Measurements from ENCODE around the gene SMYD3. TPM values are rescaled to one million over a fixed set of nuclear protein-coding genes. Genes with fewer than 3 reads are reported as not detected.

The SMYD3 gene
- polyA plus RNA-seq, 1 donor = 7.1 TPM

GRCh38 chr1:245893025-245893424 is 614.1 kb downstream of the SMYD3 start:
- DNase-seq = no peak

- DNase-seq = no peak
Observed at GRCh38 chr1:245888809-245889208, 618.3 kb downstream of the SMYD3 start.

DNA sequence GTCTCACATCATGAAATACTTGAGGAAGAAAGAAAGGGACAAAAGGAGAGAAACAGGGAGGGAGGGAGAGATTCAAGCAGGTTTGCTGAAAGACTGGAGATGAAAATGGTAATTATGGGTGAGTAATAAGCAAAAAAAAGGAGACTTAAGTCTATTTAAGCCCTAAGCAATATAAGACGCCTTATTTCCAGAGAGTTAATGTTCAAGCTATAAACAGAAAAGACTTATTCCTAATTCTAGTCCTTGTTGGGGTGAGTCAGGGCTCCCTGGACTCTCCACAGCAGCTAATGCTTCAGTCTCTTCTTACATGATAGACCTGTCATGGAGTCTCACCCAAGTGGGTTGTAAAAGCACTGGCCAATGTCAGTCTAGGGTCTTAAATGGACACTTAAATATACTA is 619.2 kb downstream of the SMYD3 start:
- no peak for DNase-seq

- DNase-seq = no peak
Observed at GRCh38 chr1:245881767-245882391, 625.2 kb downstream of the SMYD3 start.

DNA sequence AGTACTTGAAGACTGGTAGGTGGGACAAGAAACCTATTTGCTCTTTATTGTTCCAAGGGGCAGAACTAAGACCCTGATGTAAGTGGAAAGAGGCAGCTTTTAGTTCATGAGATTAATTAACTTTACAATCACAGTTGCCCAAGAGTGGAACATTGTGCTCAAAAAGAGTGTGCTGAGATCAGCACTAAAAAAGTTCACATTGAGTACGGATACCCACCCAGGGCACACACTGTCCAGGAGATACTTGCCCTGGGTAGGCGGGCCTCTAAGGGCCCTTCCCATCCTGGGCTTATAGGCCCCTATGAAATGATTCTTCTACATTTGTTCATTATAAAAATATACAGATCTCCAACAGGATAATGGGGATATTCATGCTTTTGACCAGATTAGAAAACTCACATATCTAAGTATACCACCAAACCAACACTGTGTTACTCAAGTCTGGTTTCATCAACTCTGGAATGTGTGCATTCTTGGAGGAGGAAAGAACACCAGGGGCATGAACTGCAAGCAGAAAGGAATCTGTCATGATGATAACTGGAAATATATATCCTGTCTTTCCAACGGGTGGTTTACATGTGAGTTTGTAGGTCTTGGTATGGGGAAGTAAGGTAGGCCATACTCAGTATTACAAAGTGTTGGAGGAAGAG is 626.2 kb downstream of the SMYD3 start:
- DNase-seq = no peak

DNA sequence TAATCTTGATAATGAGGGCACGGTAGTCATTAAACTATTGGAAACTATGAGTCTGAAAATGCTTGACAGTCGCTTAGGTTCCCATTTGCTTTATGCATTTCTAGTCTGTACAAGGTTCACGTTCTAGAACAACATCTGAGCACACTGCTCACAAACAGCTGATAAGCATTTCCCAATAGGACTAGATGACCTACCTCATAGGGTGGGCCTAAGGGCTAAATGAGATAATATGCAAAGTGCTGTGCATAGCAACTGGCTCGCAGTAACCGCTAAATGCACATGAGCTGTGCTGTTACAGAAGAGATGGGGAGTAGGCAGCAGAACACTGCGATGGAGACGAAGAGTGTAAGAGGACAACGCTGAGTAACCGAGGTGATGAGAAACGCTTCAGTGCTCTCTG is 628.0 kb downstream of the SMYD3 start:
- no peak for DNase-seq

DNA sequence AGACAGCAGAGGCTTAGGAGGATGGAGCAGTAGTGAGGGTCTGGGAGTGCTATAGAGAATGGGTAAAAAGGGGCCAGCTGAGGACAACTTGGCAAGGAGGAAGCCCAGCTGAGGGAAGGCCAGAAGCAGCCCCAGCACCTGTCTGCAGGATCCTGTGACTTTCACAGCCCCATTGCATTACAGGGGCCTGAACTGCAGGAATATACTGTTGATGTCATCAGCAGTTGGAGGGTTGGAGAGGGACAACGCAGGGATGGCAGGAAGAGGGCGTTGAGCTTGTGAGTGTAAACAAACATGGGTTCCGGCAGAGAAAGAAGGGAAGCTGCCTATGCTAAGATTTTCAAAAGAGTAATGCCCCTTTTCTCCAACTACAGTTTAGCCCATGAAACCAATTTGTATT is 628.5 kb downstream of the SMYD3 start:
- no peak for DNase-seq

DNA sequence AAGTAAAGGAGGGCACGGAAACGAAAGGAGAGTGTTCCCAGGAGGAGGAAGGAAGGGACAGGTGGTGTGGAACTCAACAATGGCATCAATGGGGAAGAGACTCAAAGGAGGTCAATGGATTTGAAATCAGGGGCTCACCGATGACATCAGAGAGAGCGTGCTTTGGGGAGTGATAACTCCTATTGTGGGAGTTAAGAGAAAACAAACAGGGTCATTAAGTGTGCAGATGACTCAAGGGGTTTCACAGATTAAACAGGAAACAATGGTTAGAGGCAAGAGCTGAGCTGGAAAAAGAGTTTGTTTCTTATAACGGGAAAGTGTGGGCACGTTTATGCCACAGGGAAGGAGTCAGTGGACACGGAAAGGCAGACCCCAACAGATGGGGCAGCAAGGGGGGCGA is 629.1 kb downstream of the SMYD3 start:
- no peak for DNase-seq

DNA sequence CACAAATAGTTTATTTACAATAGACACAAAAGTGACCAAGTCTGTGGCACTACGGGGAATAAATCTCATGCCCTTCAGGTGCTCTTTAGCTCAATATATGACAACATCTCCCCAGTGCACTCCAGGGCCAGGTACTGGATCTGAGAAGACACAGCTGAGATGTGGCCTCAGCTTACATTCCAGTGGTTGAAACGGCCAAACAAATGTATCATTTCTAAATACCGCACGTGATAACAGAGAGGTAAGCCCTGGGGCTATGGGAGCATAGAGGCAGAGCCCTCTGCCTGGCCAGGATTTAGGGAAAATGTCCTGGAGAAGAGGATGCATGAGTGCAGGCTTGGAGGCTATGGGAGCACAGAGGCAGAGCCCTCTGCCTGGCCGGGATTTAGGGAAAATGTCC is 630.5 kb downstream of the SMYD3 start:
- no peak for DNase-seq

GRCh38 chr1:245875581-245876261 is 631.4 kb downstream of the SMYD3 start:
- DNase-seq = no peak

- peak; percentile 38 for DNase-seq
Observed at GRCh38 chr1:245874942-245875580, 632.0 kb downstream of the SMYD3 start.

DNA sequence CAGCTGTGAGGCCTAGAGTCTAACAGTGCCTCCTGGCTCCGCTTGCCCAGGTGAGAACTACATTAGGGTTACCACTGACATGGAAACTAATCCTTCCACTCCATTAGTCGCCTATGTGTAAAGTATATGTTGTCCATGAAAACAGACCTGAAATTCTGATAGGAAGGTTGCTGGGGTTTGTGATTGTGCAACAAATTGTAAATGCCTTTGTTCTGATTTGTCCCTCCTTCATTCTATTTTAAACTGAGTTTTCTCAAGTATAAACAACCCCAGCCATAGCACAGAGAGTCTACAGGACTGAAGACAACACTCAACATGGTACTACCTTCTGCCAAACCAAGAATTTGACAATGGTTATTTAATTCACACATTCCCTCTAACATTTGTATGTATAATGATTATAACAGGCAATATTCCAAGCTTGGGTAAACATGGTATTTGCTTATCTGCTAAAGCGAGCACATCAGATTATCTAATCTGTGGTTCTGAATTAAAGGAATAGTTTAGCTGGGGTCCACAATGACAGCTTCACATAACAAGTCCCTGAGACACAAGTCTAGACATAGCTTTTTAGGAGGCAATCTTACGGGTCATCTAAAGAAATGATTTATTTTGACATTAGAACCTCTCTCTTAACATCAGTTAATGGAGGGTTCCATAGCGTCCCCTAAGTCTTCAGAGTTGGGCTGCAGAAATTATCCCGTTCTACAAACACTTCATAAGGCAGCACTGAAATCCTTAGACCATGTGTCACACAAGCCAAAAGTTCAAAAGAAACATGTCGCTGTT is 633.0 kb downstream of the SMYD3 start:
- DNase-seq = no peak

DNA sequence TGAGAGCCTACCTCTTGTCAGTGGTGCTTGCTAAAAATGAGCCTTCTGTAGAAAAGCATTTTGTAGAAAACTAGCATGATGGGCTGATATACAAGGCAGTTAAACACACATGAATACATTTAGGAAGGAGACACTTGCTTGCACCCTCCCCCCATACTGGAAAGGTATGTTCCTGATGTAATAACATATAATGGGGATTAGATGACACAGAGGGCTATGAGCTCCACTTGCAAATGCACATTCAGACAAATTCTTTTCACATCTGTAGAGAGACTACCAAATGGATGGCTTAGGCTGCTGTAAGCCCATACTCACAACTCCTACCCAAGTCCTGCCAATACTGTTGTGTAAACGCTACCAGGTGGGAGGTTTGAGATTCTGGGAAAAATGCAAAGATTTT is 634.0 kb downstream of the SMYD3 start:
- no peak for DNase-seq

- DNase-seq = no peak
Observed at GRCh38 chr1:245872475-245872874, 634.6 kb downstream of the SMYD3 start.

DNA sequence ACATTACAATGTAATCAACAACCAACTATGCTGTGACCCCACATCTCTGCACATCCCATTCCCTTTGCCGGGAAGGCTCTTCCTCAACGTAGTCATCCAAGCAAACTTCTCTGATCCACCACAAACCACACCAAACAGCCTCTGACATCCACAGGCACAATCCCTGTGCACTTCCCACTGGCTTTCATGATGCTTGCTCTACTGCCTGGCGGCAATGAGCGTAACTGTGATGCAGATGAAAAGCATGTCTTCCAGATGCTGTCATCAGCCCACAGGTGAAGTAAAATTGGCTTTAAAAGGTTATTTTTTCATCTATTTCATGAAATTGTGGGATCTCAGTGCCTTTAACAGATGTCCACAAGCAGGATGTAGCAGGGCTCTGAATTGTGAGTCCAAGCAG is 635.2 kb downstream of the SMYD3 start:
- no peak for DNase-seq

DNA sequence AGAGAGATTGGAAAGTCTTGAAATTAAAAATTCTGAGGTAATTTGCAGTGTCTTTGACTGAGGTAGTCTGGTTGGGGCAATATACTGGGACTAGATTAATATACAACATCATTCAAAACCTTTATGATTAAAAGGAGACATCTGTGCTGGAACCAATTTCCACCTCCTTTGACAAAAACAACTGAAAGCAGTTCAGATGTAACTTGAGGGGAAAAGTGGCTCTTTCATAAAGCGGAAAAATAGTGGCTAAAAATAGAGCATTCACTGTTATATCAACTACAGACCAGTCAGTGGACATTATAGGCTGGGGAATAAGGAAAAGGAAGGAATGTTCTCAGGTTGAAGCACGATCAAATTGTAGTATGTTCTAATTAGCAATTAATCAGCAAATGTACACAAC is 635.9 kb downstream of the SMYD3 start:
- no peak for DNase-seq

DNA sequence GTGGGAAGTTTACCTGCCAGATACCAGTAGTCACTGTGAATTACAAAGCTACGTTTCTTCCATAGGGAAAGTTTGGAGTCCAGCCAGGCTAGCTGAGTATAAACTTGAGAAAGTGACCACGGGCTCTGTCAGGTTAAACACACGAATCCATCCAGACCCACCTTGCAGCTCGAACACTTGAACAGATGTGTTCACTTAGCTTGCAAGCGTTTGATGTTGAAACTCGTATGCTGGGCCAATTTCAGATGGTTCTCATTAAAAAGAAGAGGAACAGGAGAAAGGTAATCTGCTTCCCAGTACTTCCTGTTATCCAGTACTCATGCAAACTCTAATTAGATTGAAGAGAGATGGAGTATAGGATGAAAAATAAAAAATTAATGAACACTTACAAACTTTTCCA is 636.4 kb downstream of the SMYD3 start:
- no peak for DNase-seq

GRCh38 chr1:245869847-245870246 is 637.2 kb downstream of the SMYD3 start:
- no peak for DNase-seq

GRCh38 chr1:245867738-245868137 is 639.3 kb downstream of the SMYD3 start:
- no peak for DNase-seq

DNA sequence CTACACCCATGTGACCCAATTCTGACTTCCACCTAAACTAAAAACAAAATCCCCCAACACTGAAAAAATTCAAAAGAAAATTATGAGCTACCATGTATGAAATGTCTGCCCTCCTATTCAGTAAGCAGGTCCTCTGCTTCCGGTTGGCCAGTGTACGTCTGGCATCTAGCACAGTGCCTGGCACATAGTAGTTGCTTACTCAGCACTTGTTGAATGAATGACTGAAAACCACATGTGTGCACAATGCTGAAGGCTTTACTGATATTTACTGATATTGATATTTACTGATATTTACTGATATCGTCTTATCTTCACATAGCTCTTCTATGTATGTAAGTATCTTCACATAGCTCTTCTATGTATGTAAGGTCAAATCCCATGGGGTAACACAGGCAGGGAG is 642.2 kb downstream of the SMYD3 start:
- DNase-seq = no peak

- no peak for DNase-seq
Observed at GRCh38 chr1:245863566-245864184, 643.4 kb downstream of the SMYD3 start.

DNA sequence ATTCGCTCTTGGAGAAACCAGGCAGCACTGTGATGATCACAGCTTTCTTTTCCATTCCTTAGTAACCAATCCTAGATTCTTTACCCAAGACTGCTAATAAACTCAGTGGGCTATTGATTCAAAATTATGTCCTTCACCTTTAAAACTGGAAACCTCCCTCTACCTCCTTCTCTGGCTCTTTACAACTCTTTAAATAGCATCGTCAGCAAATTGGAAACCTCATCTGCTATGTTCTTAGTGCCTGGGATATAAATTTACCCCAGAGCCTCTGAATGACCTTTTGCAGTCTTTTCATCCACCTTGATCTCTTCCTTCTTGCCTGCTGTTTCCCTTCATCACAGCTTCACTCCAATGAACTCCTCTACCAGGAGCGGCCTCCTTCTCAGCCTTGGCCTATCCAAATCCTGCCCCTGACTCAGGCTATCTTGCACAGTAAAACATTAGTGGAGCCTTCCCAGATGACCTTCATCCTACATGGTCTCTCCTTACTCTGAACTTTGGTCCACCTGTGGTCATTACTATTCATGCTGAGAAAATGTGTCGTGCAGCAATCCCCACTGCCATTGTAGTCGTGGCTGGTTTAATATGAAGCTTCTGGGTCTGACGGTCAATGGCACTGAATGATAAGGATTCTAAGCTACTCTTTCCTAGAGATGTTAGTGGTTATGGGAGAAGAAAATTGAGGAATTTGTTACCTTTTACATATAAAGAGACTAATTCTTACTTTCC is 644.1 kb downstream of the SMYD3 start:
- no peak for DNase-seq

Data from hindlimb muscle (tissue), 1 donor.